WTC11 (cell line): ENCODE measurements around the gene DBN1. TPM values are rescaled to one million over a fixed set of nuclear protein-coding genes. Genes with fewer than 3 reads are reported as not detected.

Experiments used
- ATAC-seq: fragments of 200-7000 bp; cut with Tn5 transposase; 2 replicates; pipeline ENCODE4 v1.10.0; 2021; ENCODE audit warnings: mild to moderate bottlenecking, moderate library complexity
- CTCF ChIA-PET: fragments of 300-600 bp; sonication (Branson Sonifier 250); formaldehyde crosslinking; loops from one replicate; lab custom pipeline; 2021; ENCODE audit warnings: antibody characterized with exemption; lab: Charles Lee
- POLR2A ChIA-PET: fragments of 350-600 bp; sonication (Branson Sonifier 250); formaldehyde crosslinking; loops from one replicate; lab custom pipeline; 2021; ENCODE audit warnings: antibody characterized with exemption; lab: Charles Lee
- DNase-seq: peaks from one replicate; pipeline ENCODE4 v3.0.0; 2021; ENCODE audit warnings: low spot score
- H3K27ac Mint-ChIP-seq: 2 replicates; pipeline ENCODE4 v1.8.0; 2021; ENCODE audit warnings: mixed read lengths
- H3K27me3 Mint-ChIP-seq: 2 replicates; pipeline ENCODE4 v1.8.0; 2021; ENCODE audit warnings: low read depth, mild to moderate bottlenecking, moderate library complexity, mixed read lengths
- H3K36me3 Mint-ChIP-seq: 2 replicates; pipeline ENCODE4 v1.8.0; 2021; ENCODE audit warnings: mixed read lengths
- H3K4me1 Mint-ChIP-seq: 2 replicates; pipeline ENCODE4 v1.8.0; 2022; ENCODE audit warnings: mixed read lengths
- H3K4me3 Mint-ChIP-seq: 2 replicates; pipeline ENCODE4 v1.8.0; 2021; ENCODE audit warnings: mild to moderate bottlenecking, moderate library complexity, mixed read lengths
- H3K9me3 Mint-ChIP-seq: 2 replicates; pipeline ENCODE4 v1.8.0; 2021; ENCODE audit warnings: mixed read lengths
- CBFB ChIP-seq: sonication (generic); formaldehyde crosslinking; IDR thresholded peaks from 2 replicates; pipeline ENCODE4 v1.8.1; 2022; ENCODE audit warnings: mild to moderate bottlenecking, low read depth, missing genetic modification reagents
- CREM ChIP-seq: sonication (generic); formaldehyde crosslinking; IDR thresholded peaks from 2 replicates; pipeline ENCODE4 v1.8.1; 2022; ENCODE audit warnings: mild to moderate bottlenecking, missing genetic modification reagents, moderate library complexity
- E2F5 ChIP-seq: sonication (generic); formaldehyde crosslinking; IDR thresholded peaks from 2 replicates; pipeline ENCODE4 v1.8.1; 2022; ENCODE audit warnings: mild to moderate bottlenecking, moderate library complexity, missing genetic modification reagents
- ELF4 ChIP-seq: sonication (generic); formaldehyde crosslinking; IDR thresholded peaks from 2 replicates; pipeline ENCODE4 v1.8.1; 2022; ENCODE audit warnings: low read depth, mild to moderate bottlenecking, moderate library complexity, missing genetic modification reagents
- FOXP4 ChIP-seq: sonication (generic); formaldehyde crosslinking; IDR thresholded peaks from 2 replicates; pipeline ENCODE4 v1.8.0; 2022; ENCODE audit warnings: mild to moderate bottlenecking, missing genetic modification reagents
- HMGXB4 ChIP-seq: sonication (generic); formaldehyde crosslinking; IDR thresholded peaks from 2 replicates; pipeline ENCODE4 v1.8.1; 2023; ENCODE audit warnings: mild to moderate bottlenecking, moderate library complexity, missing genetic modification reagents
- KAT7 ChIP-seq: sonication (generic); formaldehyde crosslinking; IDR thresholded peaks from 2 replicates; pipeline ENCODE4 v1.8.1; 2023; ENCODE audit warnings: missing genetic modification reagents, mild to moderate bottlenecking, borderline replicate concordance
- MAX ChIP-seq: sonication (generic); formaldehyde crosslinking; IDR thresholded peaks from 2 replicates; pipeline ENCODE4 v1.8.0; 2022; ENCODE audit warnings: mild to moderate bottlenecking, missing genetic modification reagents
- NFE2L1 ChIP-seq: sonication (generic); formaldehyde crosslinking; IDR thresholded peaks from 2 replicates; pipeline ENCODE4 v1.8.1; 2023; ENCODE audit warnings: missing genetic modification reagents
- NFYB ChIP-seq: sonication (generic); formaldehyde crosslinking; conservative IDR thresholded peaks from 2 replicates; pipeline ENCODE4 v1.8.0; 2022; ENCODE audit warnings: low read depth, missing genetic modification reagents
- NR2C2 ChIP-seq: sonication (generic); formaldehyde crosslinking; IDR thresholded peaks from 2 replicates; pipeline ENCODE4 v1.8.0; 2022; ENCODE audit warnings: mild to moderate bottlenecking, missing genetic modification reagents
- SMAD3 ChIP-seq: sonication (generic); formaldehyde crosslinking; IDR thresholded peaks from 2 replicates; pipeline ENCODE4 v1.8.0; 2022; ENCODE audit warnings: missing genetic modification reagents, mild to moderate bottlenecking, borderline replicate concordance
- SP1 ChIP-seq: sonication (generic); formaldehyde crosslinking; conservative IDR thresholded peaks from 2 replicates; pipeline ENCODE4 v1.8.1; 2022; ENCODE audit warnings: missing genetic modification reagents
- TCF7 ChIP-seq: sonication (generic); formaldehyde crosslinking; IDR thresholded peaks from 2 replicates; pipeline ENCODE4 v1.8.0; 2022; ENCODE audit warnings: mild to moderate bottlenecking, low read depth, missing genetic modification reagents, moderate library complexity
- TP53 ChIP-seq: sonication (generic); formaldehyde crosslinking; IDR thresholded peaks from 2 replicates; pipeline ENCODE4 v1.8.1; 2023; ENCODE audit warnings: mild to moderate bottlenecking, missing genetic modification reagents
- USF1 ChIP-seq: sonication (generic); formaldehyde crosslinking; IDR thresholded peaks from 2 replicates; pipeline ENCODE4 v1.8.0; 2022; ENCODE audit warnings: mild to moderate bottlenecking, missing genetic modification reagents
- USF2 ChIP-seq: sonication (generic); formaldehyde crosslinking; IDR thresholded peaks from 2 replicates; pipeline ENCODE4 v1.8.1; 2023; ENCODE audit warnings: mild to moderate bottlenecking, missing genetic modification reagents, moderate library complexity
- ZNF121 ChIP-seq: sonication (generic); formaldehyde crosslinking; IDR thresholded peaks from 2 replicates; pipeline ENCODE4 v1.8.0; 2023; ENCODE audit warnings: missing genetic modification reagents
- ZNF281 ChIP-seq: sonication (generic); formaldehyde crosslinking; IDR thresholded peaks from 2 replicates; pipeline ENCODE4 v1.8.0; 2023; ENCODE audit warnings: mild to moderate bottlenecking, missing genetic modification reagents
- ZNF416 ChIP-seq: fragments of 250-450 bp; sonication (Bioruptor Pico); IDR thresholded peaks from 2 replicates; pipeline ENCODE4 v1.9.0; 2021; ENCODE audit warnings: mild to moderate bottlenecking, inconsistent platforms
- ZNF423 ChIP-seq: fragments of 250-450 bp; sonication (Bioruptor Pico); IDR thresholded peaks from 2 replicates; pipeline ENCODE4 v2.1.2; 2022; ENCODE audit warnings: mild to moderate bottlenecking, moderate library complexity
- total RNA-seq: library from RNA; stranded (reverse); gene quantifications from 3 replicates; pipeline ENCODE4 v1.2.3, GENCODE V29; 2021

The DBN1 gene
- total RNA-seq, 1 experiment from 2014 or later = 288 TPM

GRCh38 chr5:177474002-177474476, 605 bp upstream of the DBN1 start:
- H3K4me1 Mint-ChIP-seq = peaks cover 56% of the 10 kb centered on the region
- ATAC-seq (0 out of 2 replicates have a peak, but pooled peaks have one; percentile 0), DNase-seq (no peak)
- H3K9me3 Mint-ChIP-seq = no peaks in the 10 kb centered on the region
- H3K27ac Mint-ChIP-seq = peak overlapping the region; percentile 69
- H3K27me3 Mint-ChIP-seq = no peaks in the 10 kb centered on the region
- peaks cover 6% of the 10 kb centered on the region for H3K36me3 Mint-ChIP-seq
- ChIA-PET CTCF (interaction anchor here (1.1 to 16.7 kb wide), 5 partner anchors 17 to 164 kb away, joined by 3 to 230 read pairs (median 6); partner anchors contain the start of gene PDLIM7), POLR2A (interaction anchor here (0.5 to 6.0 kb wide), 3 partner anchors 15 to 595 kb away, joined by 3 to 53 read pairs (median 5); partner anchors contain the start of gene PDLIM7)
- TF ChIP-seq ZNF416 (CRISPR knock-in tag) (no peak), TP53 (CRISPR knock-in tag) (0 out of 2 replicates have a peak, but pooled peaks have one; percentile 24), NFYB (CRISPR knock-in tag) (no peak), ZNF121 (peak; percentile 49; the same call in 1 of the 2 replicates), USF2 (CRISPR knock-in tag) (no peak)
- peak overlapping the region; percentile 64 for H3K4me3 Mint-ChIP-seq

GRCh38 chr5:177472460-177473442, 683 bp downstream of the DBN1 start:
- DNase-seq = peak; percentile 53
- Mint-ChIP-seq H3K4me3 (peak overlapping the region; percentile 76), H3K27ac (no peak overlapping the region), H3K36me3 (peaks cover 16% of the 10 kb centered on the region), H3K9me3 (no peaks in the 10 kb centered on the region), H3K27me3 (no peaks in the 10 kb centered on the region), H3K4me1 (peaks cover 56% of the 10 kb centered on the region)
- peak; percentile 2 for ATAC-seq
- POLR2A ChIA-PET = interaction anchor here (0.6 to 6.0 kb wide), 8 partner anchors 9 to 846 kb away, joined by 3 to 53 read pairs (median 6); partner anchors contain the start of gene PDLIM7
- CTCF ChIA-PET = interaction anchor here (0.7 to 16.7 kb wide), 8 partner anchors 15 to 82 kb away, joined by 4 to 230 read pairs (median 8); partner anchors contain the start of gene PDLIM7
- TF ChIP-seq USF2 (CRISPR knock-in tag) = no peak
- 0 out of 2 replicates have a peak, but pooled peaks have one; percentile 22 for TF ChIP-seq CREM (CRISPR knock-in tag)
- no peak for TF ChIP-seq KAT7
- peak; percentile 95 for TF ChIP-seq ZNF281 (CRISPR knock-in tag)
- TF ChIP-seq SP1 = peak; percentile 35; the same call in 1 of the 2 replicates
- no peak for TF ChIP-seq TCF7
- TF ChIP-seq NR2C2 (CRISPR knock-in tag) = no peak
- TF ChIP-seq CBFB (CRISPR knock-in tag) = no peak
- TF ChIP-seq HMGXB4 (CRISPR knock-in tag) = peak; percentile 79; the same call in 1 of the 2 replicates
- TF ChIP-seq E2F5 (CRISPR knock-in tag) = peak; percentile 40; the same call in 1 of the 2 replicates
- peak; percentile 32; the same call in 1 of the 2 replicates for TF ChIP-seq USF1 (CRISPR knock-in tag)
- no peak for TF ChIP-seq FOXP4 (CRISPR knock-in tag)
- TF ChIP-seq MAX (CRISPR knock-in tag) = peak; percentile 48; the same call in 1 of the 2 replicates
- TF ChIP-seq SMAD3 (CRISPR knock-in tag) = no peak
- TF ChIP-seq ZNF423 = peak; percentile 93
- TF ChIP-seq ELF4 (CRISPR knock-in tag) = 0 out of 2 replicates have a peak, but pooled peaks have one; percentile 22
- no peak for TF ChIP-seq NFE2L1
